Heart left ventricle (tissue), 13 donors: Measurements from ENCODE around the gene LENG9.

Experiments
- POLR2A ChIP-seq, 2 donors: fragments of 450-650 bp; IDR thresholded peaks; one replicate each; pipeline ENCODE4 v1.6.1; 2017; ENCODE audit warnings: antibody characterized with exemption in 2 of 2, mild to moderate bottlenecking in 2 of 2, moderate library complexity in 2 of 2
- TF ChIP-seq, protein P1 (sequence below), 12 donors: fragments of 200-600 bp; sonication (generic) in 4 of 12; IDR thresholded peaks; one replicate each; pipeline versions ENCODE4 v1.5.0 to v1.8.0; 2018 to 2022; ENCODE audit warnings: antibody characterized with exemption in 12 of 12, mild to moderate bottlenecking in 5 of 12
- donor health status: ischemic (EF 13 %, LVEDD 7.1; RV severe dilation, severe dysfunction).
- donor health status: DM: no; HTN: yes; CAD: no.
- donor health status: DM: no; HTN: no; CAD: no.
- donor health status: ischemic (EF 25% LVEDD 6.9; RV normal size, moderate dysfunction).
- donor health status: ischemic (EF 25% LVEDD 5.7; RV mildly dilated, moderate dysfunction).
- donor health status: ischemic (EF 35%, LVEDD 5.7; RV mildly dilated, moderate dysfunction).
- donor health status: nonischemic (EF 11% LVEDD 7.7; RV severe dilation, severe dysfunction).
- donor health status: DM: yes; HTN: yes; CAD: no.
- donor health status: PGD.
- donor health status: ischemic (EF 29% LVEDD 5.4; RV normal size, mild dysfunction).
- donor health status: nonischemic (EF 23%, LVEDD 6.1; RV moderate dilation, normal function).

DNA sequence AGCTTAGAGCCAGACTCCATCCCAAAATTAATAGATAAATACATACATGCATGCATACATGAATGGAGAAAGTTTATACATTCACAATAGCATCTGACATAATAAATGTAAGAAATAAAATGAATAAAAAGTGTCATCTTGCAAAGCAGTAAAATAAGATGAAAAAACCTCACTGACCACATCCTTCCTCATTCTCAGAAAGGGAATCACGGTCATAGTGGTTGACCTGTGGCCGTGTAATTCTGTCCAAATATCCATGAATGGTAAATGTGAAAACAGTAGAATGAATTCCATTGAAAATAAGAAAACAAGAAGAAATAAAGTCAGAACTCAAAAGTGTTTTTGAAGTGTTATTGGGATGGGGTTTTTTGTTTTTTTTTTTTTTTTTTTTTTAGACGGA, 19.3 kb upstream of the LENG9 start:
- TF ChIP-seq, protein P1, sequence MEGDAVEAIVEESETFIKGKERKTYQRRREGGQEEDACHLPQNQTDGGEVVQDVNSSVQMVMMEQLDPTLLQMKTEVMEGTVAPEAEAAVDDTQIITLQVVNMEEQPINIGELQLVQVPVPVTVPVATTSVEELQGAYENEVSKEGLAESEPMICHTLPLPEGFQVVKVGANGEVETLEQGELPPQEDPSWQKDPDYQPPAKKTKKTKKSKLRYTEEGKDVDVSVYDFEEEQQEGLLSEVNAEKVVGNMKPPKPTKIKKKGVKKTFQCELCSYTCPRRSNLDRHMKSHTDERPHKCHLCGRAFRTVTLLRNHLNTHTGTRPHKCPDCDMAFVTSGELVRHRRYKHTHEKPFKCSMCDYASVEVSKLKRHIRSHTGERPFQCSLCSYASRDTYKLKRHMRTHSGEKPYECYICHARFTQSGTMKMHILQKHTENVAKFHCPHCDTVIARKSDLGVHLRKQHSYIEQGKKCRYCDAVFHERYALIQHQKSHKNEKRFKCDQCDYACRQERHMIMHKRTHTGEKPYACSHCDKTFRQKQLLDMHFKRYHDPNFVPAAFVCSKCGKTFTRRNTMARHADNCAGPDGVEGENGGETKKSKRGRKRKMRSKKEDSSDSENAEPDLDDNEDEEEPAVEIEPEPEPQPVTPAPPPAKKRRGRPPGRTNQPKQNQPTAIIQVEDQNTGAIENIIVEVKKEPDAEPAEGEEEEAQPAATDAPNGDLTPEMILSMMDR (IDR thresholded peaks at IDR 0.05), result no peak
- TF ChIP-seq POLR2A (IDR thresholded peaks at IDR 0.05), result no peak
